ENCODE data around the gene LMNTD1.

DNA sequence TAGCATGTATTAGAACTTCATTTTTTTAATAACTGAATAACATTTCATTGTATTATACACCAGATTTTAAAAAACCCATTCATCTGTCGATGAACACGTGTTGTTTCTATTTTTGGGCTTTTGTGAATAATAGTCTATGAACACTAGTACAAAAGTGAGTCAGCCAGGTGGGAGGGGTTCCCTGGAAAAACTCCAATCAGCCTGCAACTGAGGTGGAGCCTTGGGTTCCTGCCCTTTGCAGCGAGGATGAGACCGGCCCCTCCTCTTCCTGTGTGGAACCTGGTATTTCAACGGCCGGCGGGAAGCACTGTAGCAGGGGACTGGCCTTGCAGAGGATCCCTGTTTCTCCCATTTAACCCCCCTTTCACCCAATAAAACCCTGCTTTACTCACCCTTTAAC is 56.1 kb downstream of the LMNTD1 start:
- TF ChIP-seq TCF7L2 (IDR thresholded peaks at IDR 0.05; ENCODE audit: borderline replicate concordance, low read depth, low read length) (no peak), FEZF1 (tag by site-specific recombination; IDR thresholded peaks at IDR 0.05) (no peak), HOXA7 (CRISPR knock-in tag; IDR thresholded peaks at IDR 0.05; ENCODE audit: borderline replicate concordance) (no peak), ZNF341 (tag by site-specific recombination; IDR thresholded peaks at IDR 0.05; ENCODE audit: low read depth) (no peak)
- TF ChIP-seq, protein P1, sequence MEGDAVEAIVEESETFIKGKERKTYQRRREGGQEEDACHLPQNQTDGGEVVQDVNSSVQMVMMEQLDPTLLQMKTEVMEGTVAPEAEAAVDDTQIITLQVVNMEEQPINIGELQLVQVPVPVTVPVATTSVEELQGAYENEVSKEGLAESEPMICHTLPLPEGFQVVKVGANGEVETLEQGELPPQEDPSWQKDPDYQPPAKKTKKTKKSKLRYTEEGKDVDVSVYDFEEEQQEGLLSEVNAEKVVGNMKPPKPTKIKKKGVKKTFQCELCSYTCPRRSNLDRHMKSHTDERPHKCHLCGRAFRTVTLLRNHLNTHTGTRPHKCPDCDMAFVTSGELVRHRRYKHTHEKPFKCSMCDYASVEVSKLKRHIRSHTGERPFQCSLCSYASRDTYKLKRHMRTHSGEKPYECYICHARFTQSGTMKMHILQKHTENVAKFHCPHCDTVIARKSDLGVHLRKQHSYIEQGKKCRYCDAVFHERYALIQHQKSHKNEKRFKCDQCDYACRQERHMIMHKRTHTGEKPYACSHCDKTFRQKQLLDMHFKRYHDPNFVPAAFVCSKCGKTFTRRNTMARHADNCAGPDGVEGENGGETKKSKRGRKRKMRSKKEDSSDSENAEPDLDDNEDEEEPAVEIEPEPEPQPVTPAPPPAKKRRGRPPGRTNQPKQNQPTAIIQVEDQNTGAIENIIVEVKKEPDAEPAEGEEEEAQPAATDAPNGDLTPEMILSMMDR (tag by site-specific recombination; IDR thresholded peaks at IDR 0.05), result no peak
- TF ChIP-seq, protein P2, sequence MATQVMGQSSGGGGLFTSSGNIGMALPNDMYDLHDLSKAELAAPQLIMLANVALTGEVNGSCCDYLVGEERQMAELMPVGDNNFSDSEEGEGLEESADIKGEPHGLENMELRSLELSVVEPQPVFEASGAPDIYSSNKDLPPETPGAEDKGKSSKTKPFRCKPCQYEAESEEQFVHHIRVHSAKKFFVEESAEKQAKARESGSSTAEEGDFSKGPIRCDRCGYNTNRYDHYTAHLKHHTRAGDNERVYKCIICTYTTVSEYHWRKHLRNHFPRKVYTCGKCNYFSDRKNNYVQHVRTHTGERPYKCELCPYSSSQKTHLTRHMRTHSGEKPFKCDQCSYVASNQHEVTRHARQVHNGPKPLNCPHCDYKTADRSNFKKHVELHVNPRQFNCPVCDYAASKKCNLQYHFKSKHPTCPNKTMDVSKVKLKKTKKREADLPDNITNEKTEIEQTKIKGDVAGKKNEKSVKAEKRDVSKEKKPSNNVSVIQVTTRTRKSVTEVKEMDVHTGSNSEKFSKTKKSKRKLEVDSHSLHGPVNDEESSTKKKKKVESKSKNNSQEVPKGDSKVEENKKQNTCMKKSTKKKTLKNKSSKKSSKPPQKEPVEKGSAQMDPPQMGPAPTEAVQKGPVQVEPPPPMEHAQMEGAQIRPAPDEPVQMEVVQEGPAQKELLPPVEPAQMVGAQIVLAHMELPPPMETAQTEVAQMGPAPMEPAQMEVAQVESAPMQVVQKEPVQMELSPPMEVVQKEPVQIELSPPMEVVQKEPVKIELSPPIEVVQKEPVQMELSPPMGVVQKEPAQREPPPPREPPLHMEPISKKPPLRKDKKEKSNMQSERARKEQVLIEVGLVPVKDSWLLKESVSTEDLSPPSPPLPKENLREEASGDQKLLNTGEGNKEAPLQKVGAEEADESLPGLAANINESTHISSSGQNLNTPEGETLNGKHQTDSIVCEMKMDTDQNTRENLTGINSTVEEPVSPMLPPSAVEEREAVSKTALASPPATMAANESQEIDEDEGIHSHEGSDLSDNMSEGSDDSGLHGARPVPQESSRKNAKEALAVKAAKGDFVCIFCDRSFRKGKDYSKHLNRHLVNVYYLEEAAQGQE (tag by site-specific recombination; IDR thresholded peaks at IDR 0.05), result no peak
